ENCODE measurements around the gene ENTREP1.
"Not testable (repeated sequence)": the region's sequence is repeated elsewhere in the genome, so short reads cannot be mapped to it uniquely, and the experiment has no call there.

The ENTREP1 gene

DNA sequence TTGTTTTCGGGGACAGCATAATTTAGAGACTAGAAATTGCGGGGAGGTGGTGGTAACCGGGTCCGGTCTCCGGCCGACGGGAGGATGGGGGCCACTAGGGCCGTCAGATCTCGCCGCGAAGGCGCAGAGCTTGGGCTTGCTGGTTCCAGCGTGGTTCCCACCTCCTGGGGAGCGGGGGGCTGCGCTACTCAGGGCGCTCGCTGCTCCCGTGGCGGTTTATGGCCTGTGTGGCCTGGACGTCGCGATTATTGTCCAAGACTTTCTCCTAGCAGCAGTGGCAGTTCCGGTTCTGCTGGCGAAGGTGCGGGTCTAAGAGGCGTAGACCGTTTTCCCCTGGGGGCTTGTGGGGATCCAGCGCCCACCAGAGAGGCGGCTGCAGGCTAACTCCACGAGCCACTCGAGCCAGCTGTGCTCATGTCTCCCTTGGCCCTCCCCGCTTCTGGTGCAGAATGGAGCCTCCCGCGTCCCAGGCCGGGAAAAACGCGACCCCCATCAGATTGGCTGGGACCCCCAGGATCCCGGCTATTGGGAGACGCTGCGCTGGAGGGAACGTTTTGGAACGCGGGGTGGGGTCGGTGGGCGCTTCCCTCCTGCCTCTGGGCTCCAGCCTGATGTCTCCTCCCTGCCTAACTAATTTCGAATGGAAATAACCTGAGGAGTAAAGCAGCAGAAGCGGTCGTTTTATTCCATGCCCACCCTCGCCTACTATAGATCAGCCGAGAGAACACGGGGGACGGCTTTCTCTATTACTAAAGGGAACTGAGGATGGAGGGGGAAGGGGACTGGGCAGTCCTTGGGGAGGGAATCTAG, 87.1 kb downstream of the ENTREP1 start:
- no peak for DNase-seq (ENCODE audit: low spot score)

DNA sequence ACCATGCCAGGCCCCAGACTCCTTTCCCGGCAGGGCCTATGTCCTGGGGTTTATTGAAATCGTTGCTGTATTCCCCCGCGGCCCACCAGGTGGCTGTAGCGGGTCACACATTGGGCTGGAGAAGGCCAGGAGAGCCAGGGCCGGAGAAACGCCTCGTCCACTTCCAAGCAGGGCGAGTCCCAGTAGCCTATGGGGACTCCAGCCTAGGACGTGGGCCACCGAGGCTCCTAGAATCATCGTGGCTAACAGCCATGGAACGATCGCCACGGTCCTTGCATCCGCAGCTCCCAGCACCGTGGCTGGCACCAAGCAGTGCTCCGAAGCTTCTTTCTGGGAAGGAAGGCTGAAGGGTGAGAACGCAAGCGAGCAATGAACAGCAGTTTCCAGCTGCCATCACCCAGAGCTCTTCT, 87.7 kb downstream of the ENTREP1 start:
- peak; percentile 52 for DNase-seq (ENCODE audit: low spot score)

DNA sequence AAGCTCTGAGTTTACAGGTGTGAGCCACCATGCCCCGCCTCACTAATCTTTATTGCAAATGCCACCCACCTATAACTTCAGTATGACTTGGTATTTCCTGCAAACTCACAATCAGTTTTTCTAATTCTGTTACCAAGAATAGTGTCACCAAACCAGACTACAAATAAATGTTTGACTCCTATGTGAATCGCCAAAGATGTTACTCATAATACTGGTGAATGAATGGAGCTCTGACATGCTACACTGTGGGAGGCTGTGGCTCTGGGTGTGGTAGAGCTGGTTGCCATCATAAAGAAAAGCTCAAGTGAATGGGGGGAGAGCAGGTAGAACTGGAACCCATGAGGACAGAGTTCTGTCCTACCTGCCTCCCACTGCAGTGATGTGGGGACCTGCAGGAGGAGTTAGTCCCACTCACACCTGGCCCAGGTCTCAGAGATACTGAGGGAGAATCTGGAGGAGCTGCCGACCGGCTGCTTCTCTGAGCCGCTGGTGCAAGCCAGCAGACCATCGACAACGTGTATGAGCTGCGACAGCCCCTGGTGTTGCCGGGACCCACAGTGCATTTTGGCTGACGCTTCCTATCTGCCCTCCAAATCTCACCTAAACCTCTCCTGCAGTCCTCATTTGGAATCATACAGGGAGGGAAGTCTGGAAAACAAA, 95.7 kb downstream of the ENTREP1 start:
- DNase-seq (ENCODE audit: low spot score) = no peak

GRCh38 chr9:69421908-69422801, 97.1 kb downstream of the ENTREP1 start:
- DNase-seq (ENCODE audit: low spot score) = peak; percentile 68

DNA sequence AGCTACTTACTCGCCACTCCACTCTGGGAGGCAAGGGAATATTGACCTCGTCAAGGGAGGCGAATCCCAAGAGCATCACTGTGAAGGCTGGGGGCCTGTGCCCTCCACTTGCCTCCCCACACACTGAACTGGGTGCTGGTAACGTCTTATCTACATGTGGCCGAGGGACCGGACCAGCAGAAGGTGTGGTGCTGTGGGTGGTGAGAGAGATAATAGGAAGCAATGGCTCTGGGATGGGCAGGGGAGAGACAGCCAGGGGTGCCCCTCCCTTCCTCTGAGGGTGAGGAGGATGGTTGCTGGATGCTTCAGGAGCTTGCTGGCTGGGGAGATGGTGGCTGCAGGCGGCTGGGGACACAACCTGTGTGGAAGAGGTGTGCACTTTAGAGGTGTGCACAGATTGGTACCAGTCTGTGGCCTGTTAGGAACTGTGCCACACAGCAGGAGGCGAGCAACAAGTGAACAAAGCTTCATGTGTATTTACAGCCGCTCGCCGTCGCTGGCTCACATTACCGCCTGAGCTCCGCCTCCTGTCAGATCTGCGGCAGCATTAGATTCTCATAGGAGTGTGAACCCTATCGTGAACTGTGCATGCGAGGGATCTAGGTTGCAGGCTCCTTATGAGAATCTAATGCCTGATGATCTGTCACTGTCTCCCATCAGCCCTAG, 100.3 kb downstream of the ENTREP1 start:
- no peak for DNase-seq (ENCODE audit: low spot score)

GRCh38 chr9:69427286-69427685, 102.3 kb downstream of the ENTREP1 start:
- no peak for DNase-seq (ENCODE audit: low spot score)

DNA sequence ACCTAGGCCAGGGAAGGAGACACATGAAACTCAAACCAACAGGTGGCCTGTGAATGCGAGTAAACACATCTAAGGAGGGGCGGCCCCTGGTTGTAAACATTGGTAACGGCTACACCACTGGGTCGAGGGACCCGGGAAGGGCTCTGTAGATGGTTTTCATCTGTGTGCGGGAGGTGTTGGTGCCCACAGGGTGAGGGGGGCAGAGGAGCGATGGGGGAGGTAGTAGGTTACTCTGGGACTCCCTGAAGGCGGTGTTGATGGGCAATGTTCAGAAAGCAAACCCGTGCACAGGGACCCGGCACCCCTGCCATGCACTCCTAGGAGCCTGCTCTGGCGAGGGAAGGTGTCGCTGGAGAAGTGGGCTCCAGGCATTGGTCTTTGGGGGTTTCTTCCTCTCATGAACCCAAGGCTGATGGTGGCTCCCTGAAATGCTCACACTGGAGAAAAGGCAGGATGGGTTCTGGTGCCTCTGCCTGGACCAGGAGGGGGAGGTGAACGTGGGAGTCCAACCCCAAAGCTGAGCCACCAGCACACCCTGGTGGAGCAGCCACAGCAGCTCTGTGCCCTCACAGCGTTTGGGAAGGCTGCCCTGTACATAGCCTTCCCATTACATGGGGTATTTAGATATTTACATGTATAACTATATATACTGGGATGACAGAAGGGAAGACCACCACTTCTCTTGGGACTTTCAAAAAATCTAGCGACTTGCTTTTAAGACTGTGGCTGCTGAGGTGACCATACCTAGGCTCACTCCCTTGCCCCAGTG, 103.2 kb downstream of the ENTREP1 start:
- no peak for DNase-seq (ENCODE audit: low spot score)

DNA sequence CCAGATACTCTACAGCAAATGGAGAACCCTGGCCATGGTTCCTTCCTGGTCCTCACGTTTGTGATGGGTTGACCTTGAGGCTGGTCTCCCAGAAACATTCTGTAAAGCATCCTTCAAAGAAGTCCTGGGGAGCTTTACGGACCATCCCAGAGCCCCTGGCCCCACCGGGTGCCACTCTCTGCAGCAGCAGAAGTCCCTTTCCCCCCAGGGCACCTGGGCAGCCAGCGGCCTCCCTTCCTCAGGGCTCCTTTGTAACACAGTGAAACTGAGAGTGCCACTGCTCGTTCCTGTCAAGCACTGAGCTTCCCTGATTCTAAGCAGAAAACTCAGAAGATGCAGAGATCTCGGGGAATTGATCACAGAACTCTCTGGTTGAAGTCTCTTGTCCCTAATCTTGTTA, 104.3 kb downstream of the ENTREP1 start:
- no peak for DNase-seq (ENCODE audit: low spot score)

- no peak for DNase-seq (ENCODE audit: low spot score)
These were observed 105.2 kb downstream of the ENTREP1 start for GRCh38 chr9:69430206-69430605.

- no peak for DNase-seq (ENCODE audit: low spot score)
These were observed 106.2 kb downstream of the ENTREP1 start for GRCh38 chr9:69431203-69431602.

- no peak for DNase-seq (ENCODE audit: low spot score)
These were observed 106.8 kb downstream of the ENTREP1 start for GRCh38 chr9:69431777-69432176.

GRCh38 chr9:69432623-69433022, 107.6 kb downstream of the ENTREP1 start:
- DNase-seq (ENCODE audit: low spot score) = no peak

DNA sequence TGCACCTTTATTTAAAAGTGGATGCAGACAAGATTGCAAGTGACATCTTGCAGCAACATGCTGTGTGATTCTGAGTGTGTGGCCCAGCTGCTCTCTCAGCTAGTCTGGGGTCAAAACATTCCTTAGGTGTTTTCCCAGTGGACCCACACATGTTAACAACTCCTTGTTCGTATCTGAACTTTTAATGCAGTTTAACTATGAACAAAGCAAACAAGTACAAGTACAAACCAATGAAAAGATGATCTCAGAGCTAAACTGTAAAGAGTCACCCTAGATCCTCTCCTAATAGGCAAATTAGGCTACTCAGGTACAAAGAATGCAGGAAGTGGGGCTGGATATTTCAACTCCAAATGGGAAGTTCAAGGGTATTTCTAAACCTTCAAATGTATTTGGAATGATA, 108.4 kb downstream of the ENTREP1 start:
- DNase-seq (ENCODE audit: low spot score) = no peak

DNA sequence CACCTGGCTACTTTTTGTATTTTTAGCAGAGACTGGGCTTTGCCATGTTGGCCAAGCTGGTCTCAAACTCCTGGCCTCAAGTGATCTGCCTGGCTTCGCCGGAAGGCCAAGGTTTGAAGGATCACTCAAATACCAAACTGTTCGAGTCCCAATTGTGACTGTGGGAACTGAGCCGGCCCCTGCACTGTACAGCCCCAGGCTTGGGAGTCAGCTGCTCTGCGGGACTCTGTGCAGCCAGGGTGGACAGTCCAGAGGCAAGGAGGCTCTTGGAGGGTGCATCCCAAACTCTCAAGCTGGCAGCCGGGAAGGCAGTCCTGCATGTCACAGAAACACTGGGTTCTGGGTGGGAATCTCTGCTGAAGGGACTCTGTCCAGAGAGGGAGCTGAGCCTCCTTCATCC, 109.0 kb downstream of the ENTREP1 start:
- no peak for DNase-seq (ENCODE audit: low spot score)

DNA sequence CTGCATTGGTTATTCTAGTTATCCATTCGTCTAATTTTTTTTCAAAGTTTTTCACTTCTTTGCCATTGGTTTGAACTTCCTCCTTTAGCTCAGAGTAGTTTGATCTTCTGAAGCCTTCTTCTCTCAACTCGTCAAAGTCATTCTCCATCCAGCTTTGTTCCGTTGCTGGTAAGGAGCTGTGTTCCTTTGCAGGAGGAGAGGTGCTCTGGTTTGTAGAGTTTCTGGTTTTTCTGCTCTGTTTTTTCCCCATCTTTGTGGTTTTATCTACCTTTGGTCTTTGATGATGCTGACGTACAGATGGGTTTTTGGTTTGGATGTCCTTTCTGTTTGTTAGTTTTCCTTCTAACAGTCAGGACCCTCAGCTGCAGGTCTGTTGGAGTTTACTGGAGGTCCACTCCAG, 114.6 kb downstream of the ENTREP1 start:
- DNase-seq (ENCODE audit: low spot score) = not testable (repeated sequence)

- DNase-seq (ENCODE audit: low spot score) = not testable (repeated sequence)
These were observed 115.4 kb downstream of the ENTREP1 start for GRCh38 chr9:69440254-69440955.
